Skeletal muscle cell (primary cell): ENCODE measurements around the gene CCBE1.
"Not testable (repeated sequence)": the region's sequence is repeated elsewhere in the genome, so short reads cannot be mapped to it uniquely, and the experiment has no call there.

ENCODE experiments used
- DNase-seq: peaks from one replicate; pipeline ENCODE4 v3.0.0-alpha.2; 2010; ENCODE audit warnings: low read depth
- H3K4me3 ChIP-seq: 2 replicates; pipeline ENCODE4 v1.5.1; 2011; ENCODE audit warnings: low read depth, mild to moderate bottlenecking, control low read depth, low read length, moderate library complexity

The CCBE1 gene

DNA sequence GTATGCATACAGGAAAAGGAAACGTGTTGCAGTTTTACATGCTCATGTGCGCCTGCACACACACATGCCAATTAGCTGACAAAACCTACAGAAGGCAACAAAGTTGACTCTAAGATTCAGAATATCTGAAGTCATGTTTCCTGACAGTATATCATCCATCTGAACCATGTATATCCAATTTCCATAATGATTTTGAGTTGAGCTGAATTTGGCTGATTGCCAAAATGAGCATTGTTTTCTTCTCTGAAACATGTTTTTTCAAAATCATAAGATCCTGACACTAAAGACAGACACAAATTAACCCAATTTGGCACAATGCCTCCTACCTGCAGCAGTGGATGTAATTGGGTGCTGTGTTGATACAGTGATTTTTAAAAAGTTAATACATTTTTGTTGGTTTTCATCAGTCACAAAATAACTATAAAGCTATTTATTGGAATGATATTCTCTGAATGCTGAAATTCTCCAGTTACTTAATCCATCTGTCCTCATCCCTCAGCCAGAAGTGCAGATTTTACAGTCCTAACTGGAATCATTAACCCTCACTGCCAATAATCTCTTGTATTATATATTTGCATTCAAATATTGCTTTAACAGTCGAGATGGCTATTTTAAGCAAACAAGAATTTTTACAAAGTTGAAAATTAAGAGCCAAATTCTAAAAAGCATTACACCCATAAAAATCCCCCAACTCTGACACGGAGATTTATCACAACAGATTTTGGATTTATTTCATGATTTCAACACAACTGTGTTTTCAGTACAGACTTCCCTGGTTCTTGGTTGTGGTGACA is 176.5 kb downstream of the CCBE1 start:
- no peak overlapping the region for H3K4me3 ChIP-seq
- no peak for DNase-seq

DNA sequence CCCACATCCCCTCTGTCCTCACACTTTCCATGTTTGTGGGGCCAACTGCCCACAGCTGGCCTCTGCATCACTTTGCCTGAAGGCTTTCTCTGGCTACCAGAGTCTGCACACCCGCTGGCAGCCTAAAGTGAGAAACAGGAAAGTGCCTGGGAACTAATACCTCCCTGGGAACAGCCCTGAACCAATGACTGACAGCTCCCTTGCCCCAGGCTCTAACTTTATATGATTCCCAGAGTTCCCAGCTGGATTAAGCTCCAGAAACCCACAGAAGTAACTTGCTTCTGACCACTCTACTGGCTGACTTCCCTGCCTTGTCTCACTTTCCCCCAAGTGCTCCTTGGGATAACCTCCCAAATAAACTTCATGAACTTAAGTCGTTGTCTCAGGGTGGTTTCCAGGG is 178.5 kb downstream of the CCBE1 start:
- DNase-seq: no peak

DNA sequence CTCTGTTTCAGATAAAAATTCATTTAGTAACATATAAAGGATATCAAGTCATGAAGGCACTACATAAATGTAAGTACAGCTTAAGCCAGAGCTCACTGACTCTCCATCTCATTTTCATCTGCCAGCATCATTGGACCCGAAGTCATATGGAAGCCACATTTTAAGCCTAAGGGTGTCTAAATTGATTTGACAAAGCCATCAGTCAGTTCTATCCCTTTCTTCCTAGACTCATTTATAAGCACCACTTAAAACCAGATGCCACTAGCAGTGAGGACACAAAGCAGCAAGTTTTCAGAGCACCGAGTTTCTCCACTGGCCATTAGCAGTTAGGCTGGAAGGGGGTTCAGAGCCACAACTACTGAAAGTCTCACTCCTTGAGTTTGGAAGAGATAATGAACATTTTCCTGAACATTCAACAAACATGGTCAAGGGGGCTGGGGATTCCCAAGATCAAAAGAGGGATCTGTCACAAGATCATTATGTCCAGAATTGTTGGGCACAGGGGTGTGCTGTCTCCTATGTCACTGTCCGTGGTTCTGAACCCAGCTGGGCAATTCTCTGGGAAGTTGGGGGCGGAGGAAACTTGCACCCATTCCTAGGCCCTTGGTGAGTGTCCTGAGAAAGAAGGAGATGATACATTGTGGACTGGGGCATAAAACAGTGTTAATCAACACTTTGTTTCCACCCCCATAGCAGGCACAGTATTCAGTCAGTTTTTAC is 179.6 kb downstream of the CCBE1 start:
- DNase-seq: no peak
- no peak overlapping the region for H3K4me3 ChIP-seq

More for the DNA sequence above, 178.5 kb downstream of the CCBE1 start:
- H3K4me3 ChIP-seq: no peak overlapping the region

DNA sequence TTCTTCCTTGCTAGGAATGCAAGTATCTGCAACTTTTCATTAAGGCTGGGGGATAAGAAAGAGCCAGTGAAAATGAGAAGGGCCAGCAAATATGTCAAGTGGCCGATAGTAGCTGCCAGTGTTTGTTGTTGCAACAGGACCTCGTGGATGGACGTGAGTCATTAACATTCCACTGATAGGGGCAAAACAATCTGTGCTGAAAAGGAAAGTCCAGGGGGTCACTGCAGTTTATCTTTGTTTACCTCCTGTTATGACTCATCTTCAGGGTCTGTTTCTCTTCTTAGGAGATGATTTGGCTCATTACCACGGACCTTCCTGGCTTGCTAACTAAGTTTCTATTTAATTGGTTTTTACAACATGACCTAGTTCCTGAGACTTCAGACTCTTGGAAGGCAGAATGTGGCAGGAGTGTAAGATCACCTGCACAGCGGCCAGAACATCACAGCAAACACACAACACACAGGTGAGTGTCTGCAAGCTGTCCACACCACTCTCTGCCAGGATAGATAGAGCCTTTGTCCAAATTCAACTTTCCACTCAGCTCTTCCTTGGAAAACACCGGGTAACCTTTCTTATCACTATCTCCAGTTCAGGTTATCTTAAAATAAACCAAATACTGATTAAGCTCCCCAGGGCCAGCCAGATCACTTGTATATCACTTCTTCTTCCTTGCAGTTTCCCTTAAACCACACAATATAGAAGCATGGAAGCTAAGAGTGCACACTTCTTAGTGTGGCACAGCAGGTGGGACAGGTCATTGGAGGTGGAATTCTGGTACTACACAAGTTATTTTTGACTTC is 180.7 kb downstream of the CCBE1 start:
- H3K4me3 ChIP-seq: no peak overlapping the region
- DNase-seq: peak; percentile 30

DNA sequence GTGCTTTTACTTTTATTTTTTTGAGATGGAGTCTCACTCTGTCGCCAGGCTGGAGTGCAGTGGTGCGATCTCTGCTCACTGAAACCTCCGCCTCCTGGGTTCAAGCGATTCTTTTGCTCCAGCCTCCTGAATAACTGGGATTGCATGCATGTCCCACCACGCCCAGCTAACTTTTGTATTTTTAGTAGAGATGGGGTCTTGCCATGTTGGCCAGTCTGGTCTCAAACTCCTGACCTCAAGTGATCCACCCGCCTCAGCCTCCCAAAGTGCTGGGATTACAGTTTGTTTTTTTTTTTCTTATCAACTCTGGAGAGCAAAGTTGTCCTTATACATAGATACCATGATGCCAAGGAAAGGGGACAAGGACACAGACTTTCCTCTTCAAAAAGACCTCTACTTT is 181.3 kb downstream of the CCBE1 start:
- not testable (repeated sequence) for DNase-seq, H3K4me3 ChIP-seq

DNA sequence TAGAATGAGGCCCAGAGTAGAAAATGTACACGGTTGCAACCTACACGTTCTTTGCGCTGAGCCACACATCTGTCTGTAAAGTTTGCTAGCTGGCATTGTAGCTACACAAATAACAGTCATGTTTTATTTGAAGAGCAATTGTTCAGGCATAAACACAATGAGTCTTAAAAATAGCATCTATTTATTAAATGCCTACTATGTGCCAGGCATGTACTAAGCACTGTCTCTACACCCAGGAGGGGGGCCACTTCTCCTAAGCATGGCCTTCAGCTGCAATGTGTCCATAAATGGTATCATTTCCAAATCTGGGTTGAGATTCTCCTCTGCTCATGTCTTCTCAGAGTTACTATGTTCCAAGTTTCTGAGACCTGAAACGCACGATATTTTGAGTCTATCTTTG is 182.1 kb downstream of the CCBE1 start:
- no peak for DNase-seq

DNA sequence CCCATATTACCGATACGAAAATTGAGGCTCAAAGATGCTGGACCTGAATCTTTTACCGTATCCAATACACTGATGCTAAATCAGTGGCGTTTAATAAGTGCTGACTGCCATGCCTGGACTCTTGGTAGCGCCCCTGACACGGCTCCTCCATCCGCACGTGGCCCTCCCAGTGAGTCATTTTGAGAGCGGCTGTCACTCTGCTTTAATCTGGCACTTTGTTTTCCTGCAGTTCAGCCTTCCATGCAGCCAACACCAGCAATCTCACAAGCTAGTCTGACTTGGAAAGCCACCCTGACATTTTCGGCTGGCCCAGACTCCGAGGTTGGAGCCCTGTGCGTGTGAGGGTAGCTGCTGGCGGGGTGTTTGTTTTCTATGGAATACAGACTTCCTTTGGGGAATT is 183.0 kb downstream of the CCBE1 start:
- H3K4me3 ChIP-seq: no peak overlapping the region
- peak; percentile 22 for DNase-seq

More for the DNA sequence above, 182.1 kb downstream of the CCBE1 start:
- H3K4me3 ChIP-seq: no peak overlapping the region

DNA sequence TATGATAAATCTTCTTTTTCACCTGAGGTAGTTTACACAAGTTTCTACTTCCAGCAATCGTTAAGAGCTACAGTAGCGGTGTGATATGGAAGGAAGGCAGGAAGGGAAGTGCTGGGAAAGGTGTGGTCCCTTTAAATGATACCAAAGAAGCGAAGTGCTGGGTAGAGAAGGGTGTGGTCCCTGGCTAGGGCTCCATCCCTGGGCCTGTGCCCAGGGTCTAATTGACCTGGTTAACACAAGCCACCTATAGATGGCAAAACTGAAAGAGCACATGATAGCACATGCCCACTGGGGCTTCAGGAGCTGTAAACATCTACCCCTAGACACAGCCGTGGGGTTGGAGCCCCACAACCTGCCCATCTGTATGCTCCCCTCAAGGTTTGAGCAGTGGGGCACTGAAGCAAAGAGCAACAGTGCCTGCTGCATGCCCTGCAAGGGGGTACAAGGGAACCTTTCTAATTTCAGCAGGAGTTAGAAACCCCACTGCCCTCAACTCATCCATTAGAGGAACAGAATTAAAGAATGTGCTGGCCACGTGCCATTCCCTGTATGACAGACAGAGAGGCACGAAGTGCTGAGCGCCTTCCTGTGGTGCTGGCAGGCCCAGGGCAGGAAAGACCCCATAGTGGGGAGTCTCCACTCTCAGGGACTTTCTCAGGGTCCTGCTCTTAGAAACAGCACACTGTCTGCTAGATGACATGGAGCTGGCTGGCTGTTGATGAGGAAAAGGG is 185.0 kb downstream of the CCBE1 start:
- no peak overlapping the region for H3K4me3 ChIP-seq
- no peak for DNase-seq

DNA sequence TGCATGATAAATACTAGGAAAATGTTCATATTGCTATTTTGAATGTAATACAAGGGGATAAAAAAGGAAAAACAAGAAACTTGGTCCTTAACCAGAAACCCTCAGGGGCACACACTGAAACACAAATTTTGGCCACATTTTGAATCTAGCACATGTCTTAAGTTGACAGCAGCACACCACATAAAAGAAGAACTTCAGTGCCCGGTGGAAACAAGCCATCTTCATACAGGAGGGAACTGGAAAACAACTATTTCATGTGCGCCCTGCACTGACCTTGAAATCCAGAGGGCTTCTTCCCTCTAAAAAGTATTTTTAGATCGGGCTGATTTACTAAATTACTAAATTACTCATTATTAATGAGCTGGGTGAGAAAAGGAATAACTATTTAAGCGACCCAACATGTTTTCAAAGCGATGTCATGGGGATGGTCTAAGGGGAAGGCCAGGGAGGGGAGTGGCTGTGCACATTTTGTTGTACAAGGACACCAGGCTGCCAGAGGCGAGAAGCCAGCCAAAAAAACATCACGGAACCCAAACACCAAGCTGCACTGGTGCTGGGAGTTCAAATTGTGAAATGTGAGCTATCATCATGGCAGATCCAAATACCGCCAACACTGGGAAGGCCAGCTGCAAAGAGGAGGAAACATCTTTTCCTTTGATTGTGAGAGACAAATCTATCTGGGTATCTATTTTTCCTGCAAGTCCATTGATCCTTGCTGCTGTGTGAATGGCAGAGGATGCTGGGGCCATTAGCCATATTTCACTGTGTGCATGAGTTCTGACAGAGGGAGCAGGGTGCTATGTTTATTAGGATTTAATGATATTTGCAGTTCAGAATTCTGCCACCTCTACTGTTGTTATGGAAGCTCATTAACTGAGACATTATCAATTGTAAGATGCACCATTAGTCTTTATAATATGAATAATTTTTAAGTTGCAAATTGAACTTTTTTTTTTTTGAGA is 187.5 kb downstream of the CCBE1 start:
- H3K4me3 ChIP-seq: no peak overlapping the region
- DNase-seq: no peak

DNA sequence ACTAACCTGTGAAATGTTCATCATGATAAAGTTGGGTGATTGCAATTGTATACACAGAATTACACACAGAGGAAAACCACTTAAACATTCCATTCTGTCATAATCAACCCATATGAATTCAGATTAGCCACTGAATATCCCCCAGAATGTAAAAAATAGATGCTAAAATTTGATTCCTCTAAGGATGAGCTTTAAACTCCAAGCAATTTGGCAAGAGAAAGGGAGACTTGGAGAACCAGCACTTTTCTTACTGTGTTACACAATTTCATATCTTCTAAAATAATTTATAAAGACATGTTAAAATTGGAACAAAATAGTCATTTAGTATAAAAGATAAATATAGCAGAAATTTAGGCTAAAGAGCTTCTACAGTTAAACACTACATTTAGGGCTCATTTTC is 191.9 kb downstream of the CCBE1 start:
- H3K4me3 ChIP-seq: no peak overlapping the region
- no peak for DNase-seq

DNA sequence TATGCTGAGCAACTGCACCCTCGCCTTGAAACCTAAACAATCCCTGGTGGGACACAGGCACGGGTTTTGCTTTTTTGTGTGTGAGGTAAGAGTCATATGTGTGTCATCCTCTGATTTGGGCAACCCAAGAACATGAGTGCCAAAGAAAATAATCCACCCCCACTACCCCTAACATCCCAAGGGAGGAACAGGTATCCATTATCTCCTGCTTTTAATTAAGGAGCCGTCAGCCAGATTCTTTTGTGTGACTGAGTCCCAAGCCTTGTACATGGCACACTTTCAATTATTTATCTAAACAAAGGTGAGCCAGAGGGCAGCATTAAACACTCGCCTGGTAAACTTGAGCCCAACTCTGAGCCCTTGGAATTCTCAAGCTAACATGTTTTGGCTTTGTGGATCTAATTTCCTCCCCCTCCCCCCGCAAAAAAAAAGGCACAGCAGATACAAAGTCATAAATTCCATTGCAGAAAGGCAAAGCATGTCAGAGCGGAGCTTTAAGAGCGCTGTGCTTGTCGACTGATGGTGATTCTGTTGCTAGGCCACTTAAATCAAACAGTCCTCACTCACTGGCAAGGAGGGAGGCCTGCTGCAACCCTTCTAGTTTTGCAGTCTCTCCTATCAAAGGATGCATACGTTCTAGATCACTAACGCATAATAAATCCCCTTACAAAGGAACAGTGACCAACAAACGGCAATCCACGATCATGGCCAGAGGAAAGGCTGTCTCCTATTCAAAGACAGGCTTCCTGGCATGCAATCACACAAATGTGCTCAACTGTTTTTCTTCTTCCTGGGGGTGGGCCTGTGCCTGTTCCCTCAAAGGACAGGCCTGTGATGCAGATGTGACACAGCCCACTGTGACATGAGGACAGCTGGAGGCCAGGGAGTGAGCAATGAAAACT is 194.7 kb downstream of the CCBE1 start:
- no peak overlapping the region for H3K4me3 ChIP-seq
- DNase-seq: peak; percentile 87

DNA sequence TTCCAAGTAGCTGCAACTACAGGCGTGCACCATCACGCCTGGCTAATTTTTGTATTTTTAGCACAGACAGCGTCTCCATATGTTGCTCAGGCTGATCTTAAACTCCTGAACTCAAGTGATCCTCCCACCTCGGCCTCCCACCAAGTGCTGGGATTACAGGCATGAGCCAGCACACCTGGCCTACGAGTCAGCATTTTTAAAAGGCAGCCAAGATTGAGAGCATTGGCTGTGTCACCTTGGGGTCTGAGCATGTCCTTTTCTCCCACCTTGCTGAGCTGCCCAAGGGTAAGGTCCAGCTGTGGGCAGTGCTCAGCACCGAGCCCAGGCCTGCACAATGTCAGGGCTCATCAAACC is 195.3 kb downstream of the CCBE1 start:
- no peak for DNase-seq
- H3K4me3 ChIP-seq: no peak overlapping the region

DNA sequence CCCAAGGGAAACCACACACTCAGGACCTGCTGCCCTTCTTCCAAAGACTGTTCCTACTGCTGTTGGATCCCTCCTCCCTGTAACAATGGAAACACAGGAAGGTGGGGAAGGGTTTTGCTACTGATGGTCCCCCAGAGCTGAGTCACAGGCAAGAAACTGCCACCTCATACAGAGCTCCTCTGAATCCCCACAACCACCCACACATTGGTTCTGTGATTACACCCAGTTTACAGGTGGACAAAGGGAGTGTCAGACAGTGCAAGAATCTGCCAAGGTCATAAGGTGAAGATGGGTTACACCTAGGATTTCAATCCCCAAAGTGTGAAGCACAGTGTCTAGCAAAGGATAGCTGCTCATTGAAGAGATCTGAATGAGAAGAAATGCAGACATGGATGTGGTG is 196.5 kb downstream of the CCBE1 start:
- H3K4me3 ChIP-seq: no peak overlapping the region
- DNase-seq: no peak

DNA sequence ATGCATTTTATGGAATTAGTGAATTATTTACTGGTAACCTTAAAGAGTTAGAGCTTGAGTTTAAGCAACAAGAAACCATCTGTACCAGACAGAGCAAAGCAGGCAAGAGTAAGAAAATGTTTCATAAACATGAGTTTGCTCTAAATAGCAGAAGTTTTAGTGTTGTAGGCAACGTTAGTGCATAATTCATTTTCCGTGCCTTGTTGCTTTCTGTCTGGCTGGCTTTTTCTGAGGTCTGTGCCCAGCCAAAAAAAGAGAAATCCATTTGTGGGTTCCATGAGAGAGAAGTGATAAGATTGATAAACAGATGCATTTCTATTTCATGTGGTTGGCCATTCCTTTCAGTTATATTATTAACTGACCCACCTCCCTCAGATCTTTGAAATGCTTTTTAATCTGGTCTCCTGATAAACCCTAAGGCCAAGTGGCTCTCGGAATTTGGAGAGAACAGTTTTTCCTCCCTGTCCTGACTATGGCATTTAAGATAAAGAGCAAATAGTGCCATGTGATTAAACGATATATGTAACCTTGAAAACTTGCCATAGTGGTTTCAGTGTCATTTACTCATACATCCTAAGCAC is 198.6 kb downstream of the CCBE1 start:
- DNase-seq: no peak
- H3K4me3 ChIP-seq: no peak overlapping the region

DNA sequence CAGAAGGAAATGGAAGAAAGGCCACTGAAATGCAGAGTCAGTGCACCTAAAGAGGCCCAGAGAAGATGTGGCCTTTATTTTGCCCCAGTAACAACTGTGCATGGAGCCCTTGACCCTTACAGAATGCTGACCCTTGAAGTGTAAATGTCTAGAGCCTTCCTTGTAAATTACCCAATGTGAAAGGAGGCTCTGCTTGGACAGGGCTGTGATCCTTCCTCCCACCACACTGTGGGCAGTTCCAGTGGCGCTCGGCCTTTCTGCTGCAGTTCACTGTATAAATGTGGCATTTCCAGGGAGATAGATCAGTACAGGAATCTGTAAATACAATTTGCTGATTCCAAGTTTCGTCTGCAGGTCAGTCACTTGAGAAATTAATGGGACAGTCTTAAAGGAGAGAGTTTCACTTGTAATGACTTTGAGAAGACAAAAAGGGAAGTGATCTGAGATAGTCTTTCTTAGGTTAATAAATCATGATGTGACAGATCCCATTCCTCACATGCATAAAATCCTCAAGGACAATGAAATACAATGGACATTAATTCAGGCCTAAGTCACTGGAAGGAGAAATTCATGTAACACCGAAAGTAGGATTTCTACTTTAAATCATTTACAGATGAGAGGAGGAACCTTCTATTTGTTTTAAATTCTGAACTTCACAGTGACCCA is 204.3 kb downstream of the CCBE1 start:
- no peak overlapping the region for H3K4me3 ChIP-seq
- no peak for DNase-seq

DNA sequence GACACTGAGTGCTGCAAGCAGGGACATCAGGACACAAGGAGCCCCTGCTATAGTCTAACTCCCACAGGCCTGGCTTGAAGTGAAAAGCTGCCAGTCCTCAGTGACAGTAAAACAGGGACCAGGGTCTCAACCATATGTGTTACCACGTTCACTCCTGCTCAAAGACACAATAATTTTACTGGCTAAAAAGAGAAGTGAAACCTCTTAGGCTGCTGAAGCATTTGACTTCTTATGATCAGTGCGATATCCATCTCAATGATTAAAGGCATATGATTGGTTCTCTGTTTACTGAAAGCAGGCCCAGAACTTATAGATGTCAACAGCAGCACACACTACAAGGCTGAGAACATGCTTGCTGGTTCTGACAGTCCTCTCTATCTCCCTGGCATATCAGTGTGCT is 208.3 kb downstream of the CCBE1 start:
- no peak for DNase-seq

DNA sequence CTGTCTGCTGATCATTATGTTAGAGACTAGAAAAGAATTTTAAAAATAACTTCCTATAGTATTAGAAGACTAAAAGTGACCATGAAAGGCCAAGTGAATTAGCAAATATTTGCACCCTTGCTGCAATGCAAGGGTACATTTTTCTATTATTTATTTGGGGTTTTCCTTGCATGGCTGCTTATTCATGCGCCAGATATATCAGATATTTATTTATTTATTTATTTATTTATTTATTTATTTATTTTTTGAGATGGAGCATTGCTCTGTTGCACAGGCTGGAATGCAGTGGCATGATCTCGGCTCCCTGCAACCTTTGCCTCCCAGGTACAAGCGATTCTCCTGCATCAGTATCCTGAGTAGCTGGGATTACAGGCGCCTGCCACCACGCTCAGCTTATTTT is 211.8 kb downstream of the CCBE1 start:
- no peak for DNase-seq
- H3K4me3 ChIP-seq: no peak overlapping the region

More for the DNA sequence above, 208.3 kb downstream of the CCBE1 start:
- H3K4me3 ChIP-seq: no peak overlapping the region
